ENCODE results near the gene ZER1. TPM values are rescaled to one million over a fixed set of nuclear protein-coding genes. Genes with fewer than 3 reads are reported as not detected.

The ZER1 gene
- total and polyA plus RNA-seq, 8 donors = 16.3 to 214 (median 40.9) TPM

- no peaks in the 10 kb centered on the region for H3K27me3 ChIP-seq
- no peak overlapping the region for H3K4me3 ChIP-seq
- H3K36me3 ChIP-seq = peaks cover 26 to 58% (median 56%) of the 10 kb centered on the region in 4 donors
- TF ChIP-seq POLR2A (IDR thresholded peaks at IDR 0.05) (no peak), POLR2AphosphoS5 (IDR thresholded peaks at IDR 0.05) (no peak)
- intact Hi-C loops (cut with DNase I; ENCODE audit: low total_unique reads) = no loop called here
- no peaks in the 10 kb centered on the region for H3K4me1 ChIP-seq
- WGBS, 5 donors = 91 to 93% (median 91%) methylated on average over 7 to 12 of the region's 12 CpGs
- no peak for DNase-seq
- no peak overlapping the region for H3K27ac ChIP-seq
- H3K9me3 ChIP-seq = no peaks in the 10 kb centered on the region
Measured at GRCh38 chr9:128809036-128809599, 37.4 kb upstream of the ZER1 start.

- H3K27ac ChIP-seq = no peak overlapping the region
- TF ChIP-seq POLR2AphosphoS5 (IDR thresholded peaks at IDR 0.05) (no peak), CTCF (IDR thresholded peaks at IDR 0.05) (no peak), EP300 (IDR thresholded peaks at IDR 0.05) (no peak), POLR2A (IDR thresholded peaks at IDR 0.05) (no peak)
- intact Hi-C loops (cut with DNase I; ENCODE audit: low total_unique reads) = no loop called here
- H3K27me3 ChIP-seq = no peaks in the 10 kb centered on the region
- no peak overlapping the region for H3K4me3 ChIP-seq
- no peak for DNase-seq
- peaks cover 31 to 64% (median 61%) of the 10 kb centered on the region in 4 donors for H3K36me3 ChIP-seq
- WGBS, 5 donors = 73 to 97% (median 93%) methylated on average over 3 of the region's 3 CpGs
- no peaks in the 10 kb centered on the region for H3K4me1 ChIP-seq
- H3K9me3 ChIP-seq = no peaks in the 10 kb centered on the region
Measured at GRCh38 chr9:128808543-128808942, 36.8 kb upstream of the ZER1 start.

GRCh38 chr9:128807827-128808226 lies 36.1 kb upstream of the ZER1 start:
- H3K4me3 ChIP-seq = no peak overlapping the region
- TF ChIP-seq POLR2A (IDR thresholded peaks at IDR 0.05) (no peak), CTCF (IDR thresholded peaks at IDR 0.05) (no peak), POLR2AphosphoS5 (IDR thresholded peaks at IDR 0.05) (no peak), EP300 (IDR thresholded peaks at IDR 0.05) (no peak)
- H3K36me3 ChIP-seq = peaks cover 37 to 71% (median 68%) of the 10 kb centered on the region in 4 donors
- H3K9me3 ChIP-seq = no peaks in the 10 kb centered on the region
- intact Hi-C loops (cut with DNase I; ENCODE audit: low total_unique reads) = no loop called here
- 79 to 87% (median 80%) methylated on average over 13 to 14 of the region's 14 CpGs for WGBS, 5 donors
- no peaks in the 10 kb centered on the region for H3K27me3 ChIP-seq
- no peak overlapping the region for H3K27ac ChIP-seq
- DNase-seq = no peak
- no peaks in the 10 kb centered on the region for H3K4me1 ChIP-seq

- Histone ChIP-seq H3K4me1 (no peaks in the 10 kb centered on the region), H3K27ac (no peak overlapping the region), H3K9me3 (no peaks in the 10 kb centered on the region), H3K4me3 (no peak overlapping the region), H3K27me3 (no peaks in the 10 kb centered on the region), H3K36me3 (peaks cover 38 to 91% (median 89%) of the 10 kb centered on the region in 4 donors)
- no peak for DNase-seq
- 79 to 94% (median 91%) methylated on average over 6 to 14 of the region's 14 CpGs for WGBS, 5 donors
- intact Hi-C loops (cut with DNase I; ENCODE audit: low total_unique reads) = no loop called here
- no peak for TF ChIP-seq EP300 (IDR thresholded peaks at IDR 0.05)
- no peak for TF ChIP-seq POLR2A (IDR thresholded peaks at IDR 0.05)
- TF ChIP-seq POLR2AphosphoS5 (IDR thresholded peaks at IDR 0.05) = no peak
- no peak for TF ChIP-seq CTCF (IDR thresholded peaks at IDR 0.05)
Measured at GRCh38 chr9:128805661-128806060, 33.9 kb upstream of the ZER1 start.

GRCh38 chr9:128802482-128802881 lies 30.8 kb upstream of the ZER1 start:
- H3K9me3 ChIP-seq = no peaks in the 10 kb centered on the region
- H3K36me3 ChIP-seq = peaks cover 42 to 100% (median 98%) of the 10 kb centered on the region in 4 donors
- WGBS, 5 donors = 83 to 91% (median 88%) methylated on average over 4 of the region's 4 CpGs
- no peak overlapping the region for H3K4me3 ChIP-seq
- DNase-seq = no peak
- TF ChIP-seq CTCF (IDR thresholded peaks at IDR 0.05) = no peak
- TF ChIP-seq POLR2AphosphoS5 (IDR thresholded peaks at IDR 0.05) = no peak
- no peak for TF ChIP-seq EP300 (IDR thresholded peaks at IDR 0.05)
- TF ChIP-seq POLR2A (IDR thresholded peaks at IDR 0.05) = no peak
- H3K4me1 ChIP-seq = no peaks in the 10 kb centered on the region
- H3K27ac ChIP-seq = no peak overlapping the region
- no peaks in the 10 kb centered on the region for H3K27me3 ChIP-seq
- intact Hi-C loops (cut with DNase I; ENCODE audit: low total_unique reads) = no loop called here
